Neural crest cell (in vitro differentiated cells): ENCODE data around the gene PER1. TPM values are rescaled to one million over a fixed set of nuclear protein-coding genes. Genes with fewer than 3 reads are reported as not detected.
A peak's percentile ranks its signal among the peaks of the same experiment; 100 is the strongest.

Source experiments
- DNase-seq: peaks from one replicate; pipeline ENCODE4 v3.0.0; 2021; ENCODE audit warnings: low read depth, mixed read lengths, low spot score
- H3K27ac Mint-ChIP-seq: one replicate; pipeline ENCODE4 v1.8.0; 2021; ENCODE audit warnings: mild to moderate bottlenecking, mixed read lengths; ENCODE audit not compliant: unreplicated experiment
- H3K27me3 Mint-ChIP-seq: 2 replicates; pipeline ENCODE4 v1.8.0; 2021; ENCODE audit warnings: low read depth, mild to moderate bottlenecking, mixed read lengths
- H3K36me3 Mint-ChIP-seq: 2 replicates; pipeline ENCODE4 v1.8.0; 2021; ENCODE audit warnings: low read depth, mild to moderate bottlenecking, mixed read lengths
- H3K4me1 Mint-ChIP-seq: 2 replicates; pipeline ENCODE4 v1.8.0; 2021; ENCODE audit warnings: mixed read lengths
- H3K4me3 Mint-ChIP-seq: one replicate; pipeline ENCODE4 v1.8.0; 2021; ENCODE audit warnings: mild to moderate bottlenecking, mixed read lengths
- H3K9me3 Mint-ChIP-seq: 2 replicates; pipeline ENCODE4 v1.8.0; 2021; ENCODE audit warnings: mixed read lengths
- total RNA-seq: library from RNA; stranded (reverse); gene quantifications from 2 replicates; pipeline ENCODE4 v1.2.1, GENCODE V29; 2021
- TF ChIP-seq, protein P1 (sequence below): fragments of 200-600 bp; sonication (generic); conservative IDR thresholded peaks from 2 replicates; pipeline ENCODE4 v1.5.0; 2021; ENCODE audit warnings: antibody characterized with exemption, mild to moderate bottlenecking

The PER1 gene
- total RNA-seq, 1 donor from 2014 or later: 38.3 TPM

DNA sequence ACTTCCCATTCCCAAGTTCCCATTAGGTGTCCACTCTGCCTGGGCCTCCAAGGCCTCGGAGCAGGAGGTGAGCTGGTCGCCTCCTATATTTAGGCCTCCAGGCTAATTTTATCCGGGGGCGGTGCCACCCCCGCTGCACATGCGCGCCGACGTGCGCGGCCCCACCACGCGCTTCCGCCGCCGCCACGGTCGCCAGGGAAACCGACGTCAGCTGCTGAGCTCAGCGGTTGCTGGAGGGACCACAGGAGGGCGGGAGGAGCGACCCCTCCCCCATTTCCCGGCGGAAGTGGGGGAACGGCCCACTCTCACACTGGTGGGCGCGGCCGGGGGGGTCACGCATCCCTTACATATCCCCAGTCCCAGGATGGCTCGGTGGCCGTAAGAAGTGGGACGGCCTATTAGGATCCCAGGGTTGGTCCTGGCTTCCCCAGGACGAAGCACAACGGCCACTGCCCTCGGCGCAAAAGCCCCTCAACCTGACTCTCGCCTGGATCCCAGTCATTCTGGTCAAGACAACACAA is 1.0 kb downstream of the PER1 start:
- Mint-ChIP-seq H3K9me3 (no peaks in the 10 kb centered on the region), H3K4me1 (peaks cover 6% of the 10 kb centered on the region), H3K4me3 (peak overlapping the region; percentile 96), H3K36me3 (peaks cover 1% of the 10 kb centered on the region), H3K27me3 (no peaks in the 10 kb centered on the region), H3K27ac (peak overlapping the region; percentile 94)
- peak; percentile 71 for DNase-seq
- TF ChIP-seq, protein P1, sequence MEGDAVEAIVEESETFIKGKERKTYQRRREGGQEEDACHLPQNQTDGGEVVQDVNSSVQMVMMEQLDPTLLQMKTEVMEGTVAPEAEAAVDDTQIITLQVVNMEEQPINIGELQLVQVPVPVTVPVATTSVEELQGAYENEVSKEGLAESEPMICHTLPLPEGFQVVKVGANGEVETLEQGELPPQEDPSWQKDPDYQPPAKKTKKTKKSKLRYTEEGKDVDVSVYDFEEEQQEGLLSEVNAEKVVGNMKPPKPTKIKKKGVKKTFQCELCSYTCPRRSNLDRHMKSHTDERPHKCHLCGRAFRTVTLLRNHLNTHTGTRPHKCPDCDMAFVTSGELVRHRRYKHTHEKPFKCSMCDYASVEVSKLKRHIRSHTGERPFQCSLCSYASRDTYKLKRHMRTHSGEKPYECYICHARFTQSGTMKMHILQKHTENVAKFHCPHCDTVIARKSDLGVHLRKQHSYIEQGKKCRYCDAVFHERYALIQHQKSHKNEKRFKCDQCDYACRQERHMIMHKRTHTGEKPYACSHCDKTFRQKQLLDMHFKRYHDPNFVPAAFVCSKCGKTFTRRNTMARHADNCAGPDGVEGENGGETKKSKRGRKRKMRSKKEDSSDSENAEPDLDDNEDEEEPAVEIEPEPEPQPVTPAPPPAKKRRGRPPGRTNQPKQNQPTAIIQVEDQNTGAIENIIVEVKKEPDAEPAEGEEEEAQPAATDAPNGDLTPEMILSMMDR: no peak

DNA sequence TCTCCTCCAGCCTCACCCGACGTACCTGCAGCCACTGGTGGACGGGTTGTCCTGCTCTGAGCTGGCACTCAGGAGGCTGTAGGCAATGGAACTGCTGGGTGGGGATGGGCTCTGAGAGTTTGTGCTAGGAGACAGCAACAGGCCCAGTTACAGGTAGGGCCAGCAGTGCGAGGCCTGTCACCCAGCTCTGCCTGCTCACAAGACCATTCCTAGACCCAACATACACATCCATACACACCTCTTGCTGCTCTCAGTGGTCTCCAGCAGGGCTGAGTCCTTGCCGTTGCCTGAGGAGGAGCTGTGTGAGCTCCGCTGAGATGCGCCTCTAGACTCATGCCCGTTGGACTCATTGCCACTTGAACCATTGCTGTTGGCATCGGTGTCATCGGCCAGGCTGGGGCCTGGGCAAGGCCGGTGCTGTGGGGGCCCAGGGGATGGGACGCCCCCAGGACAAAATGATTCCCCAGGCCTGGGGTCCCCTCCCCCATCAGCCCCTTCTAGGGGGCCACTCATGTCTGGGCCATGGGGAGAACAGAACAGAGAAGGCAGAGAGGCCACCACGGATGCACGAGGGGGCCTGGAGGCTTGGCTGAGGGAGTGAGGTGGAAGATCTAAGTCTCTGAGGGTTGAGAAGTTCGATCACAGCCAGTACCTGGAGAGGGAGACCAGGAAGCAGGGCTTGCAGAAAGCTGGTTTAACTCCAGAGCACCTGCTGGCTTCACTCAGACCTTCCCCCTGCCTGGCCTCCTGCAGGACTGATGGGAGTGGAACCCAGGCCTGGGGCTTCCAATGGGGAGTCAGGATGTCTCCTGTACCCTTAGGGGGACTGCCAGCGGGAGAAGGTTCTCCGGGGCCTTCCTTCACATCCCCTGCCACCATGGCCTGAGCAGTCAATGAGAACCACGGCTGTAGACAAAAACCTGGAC is 1.7 kb downstream of the PER1 start:
- H3K4me1 Mint-ChIP-seq: peaks cover 6% of the 10 kb centered on the region
- TF ChIP-seq, protein P1: no peak
- H3K27ac Mint-ChIP-seq: peak overlapping the region; percentile 12
- H3K4me3 Mint-ChIP-seq: peak overlapping the region; percentile 96
- H3K9me3 Mint-ChIP-seq: no peaks in the 10 kb centered on the region
- no peaks in the 10 kb centered on the region for H3K27me3 Mint-ChIP-seq
- DNase-seq: no peak
- H3K36me3 Mint-ChIP-seq: peaks cover 4% of the 10 kb centered on the region

GRCh38 chr17:8149419-8150193 is 2.6 kb downstream of the PER1 start:
- no peak overlapping the region for H3K27ac Mint-ChIP-seq
- H3K4me3 Mint-ChIP-seq: peak overlapping the region; percentile 50
- H3K27me3 Mint-ChIP-seq: no peaks in the 10 kb centered on the region
- H3K9me3 Mint-ChIP-seq: no peaks in the 10 kb centered on the region
- TF ChIP-seq, protein P1: no peak
- H3K36me3 Mint-ChIP-seq: peaks cover 4% of the 10 kb centered on the region
- no peak for DNase-seq
- H3K4me1 Mint-ChIP-seq: peaks cover 6% of the 10 kb centered on the region

- H3K27ac Mint-ChIP-seq: no peak overlapping the region
- H3K27me3 Mint-ChIP-seq: no peaks in the 10 kb centered on the region
- TF ChIP-seq, protein P1: no peak
- H3K4me3 Mint-ChIP-seq: peak overlapping the region; percentile 19
- no peaks in the 10 kb centered on the region for H3K9me3 Mint-ChIP-seq
- H3K36me3 Mint-ChIP-seq: peaks cover 4% of the 10 kb centered on the region
- DNase-seq: no peak
- peaks cover 6% of the 10 kb centered on the region for H3K4me1 Mint-ChIP-seq
These were observed 3.6 kb downstream of the PER1 start for GRCh38 chr17:8148560-8148959.

DNA sequence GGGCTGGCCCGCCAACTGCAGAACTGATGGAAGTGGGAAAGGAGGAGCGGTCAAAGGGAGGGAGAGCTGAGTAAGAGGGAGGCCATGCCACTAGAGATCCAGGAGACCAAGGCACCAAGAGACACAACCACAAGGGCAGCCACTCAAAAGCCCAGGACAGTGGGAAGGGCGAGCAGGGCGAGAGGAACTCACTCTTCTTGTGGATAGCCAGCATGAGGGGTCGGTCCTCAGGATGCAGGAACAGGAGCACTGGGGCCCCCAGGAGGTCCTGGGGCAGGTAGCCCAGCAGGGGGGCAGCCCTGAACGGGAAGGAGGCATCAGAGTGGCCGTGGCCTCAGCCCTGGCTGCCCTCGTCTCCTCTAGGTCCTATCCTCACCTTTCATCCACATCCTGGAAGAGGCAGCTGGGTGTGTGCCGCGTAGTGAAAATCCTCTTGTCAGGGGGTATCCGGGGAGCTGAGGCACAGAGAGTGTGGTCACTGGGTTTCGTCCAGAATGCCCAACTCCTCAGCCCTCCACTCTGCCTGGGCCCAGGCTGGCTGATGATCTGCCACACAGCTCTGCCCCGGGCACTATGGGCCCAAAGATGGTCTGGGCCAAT is 4.3 kb downstream of the PER1 start:
- peaks cover 4% of the 10 kb centered on the region for H3K36me3 Mint-ChIP-seq
- no peaks in the 10 kb centered on the region for H3K27me3 Mint-ChIP-seq
- DNase-seq: no peak
- H3K4me3 Mint-ChIP-seq: no peak overlapping the region
- no peaks in the 10 kb centered on the region for H3K9me3 Mint-ChIP-seq
- TF ChIP-seq, protein P1: no peak
- peak overlapping the region; percentile 78 for H3K27ac Mint-ChIP-seq
- H3K4me1 Mint-ChIP-seq: peaks cover 6% of the 10 kb centered on the region
